SK-N-SH (cell line): Measurements from ENCODE around the gene KCNG4. TPM values are rescaled to one million over a fixed set of nuclear protein-coding genes. Genes with fewer than 3 reads are reported as not detected.

Experiments used
- CTCF ChIA-PET: fragments of 300-600, 350-600 bp; formaldehyde crosslinking; extraction: SDS; loops from one replicate; lab custom pipeline; 2021; lab: Yijun Ruan, JAX
- POLR2A ChIA-PET: fragments of 350-600 bp; sonication (Branson Sonifier 250); formaldehyde crosslinking; extraction: SDS; loops from one replicate; lab custom pipeline; 2020; ENCODE audit warnings: antibody characterized with exemption, inconsistent platforms; lab: Yijun Ruan, JAX
- DNase-seq: peaks from one replicate; pipeline ENCODE4 v3.0.0; 2012
- H2AFZ ChIP-seq: fragments of 200-600 bp; sonication (generic); 2 replicates; pipeline ENCODE4 v1.8.1; 2016; ENCODE audit warnings: antibody characterized with exemption, mild to moderate bottlenecking, low read depth
- H3F3A ChIP-seq: fragments of 200-600 bp; sonication (generic); replicated peaks from 2 replicates; pipeline ENCODE3; 2016; ENCODE audit warnings: antibody characterized with exemption, mild to moderate bottlenecking; ENCODE audit not compliant: insufficient read depth
- H3K27ac ChIP-seq, 2 experiments: fragments of 200-500 bp in 1 of 2; fragments of 200-600 bp in 1 of 2; sonication (Bioruptor generic) in 1 of 2; sonication (generic), shearing (Covaris generic) in 1 of 2; 2 replicates each; pipeline versions ENCODE4 v1.5.1 to v1.6.1; 2014 to 2016; ENCODE audit warnings: low read depth in 2 of 2, inconsistent platforms in 1 of 2, low read length in 1 of 2, mild to moderate bottlenecking in 1 of 2, mixed read lengths in 1 of 2
- H3K27me3 ChIP-seq: fragments of 200-600 bp; sonication (generic), shearing (Covaris generic); 2 replicates; pipeline ENCODE4 v1.6.1; 2016; ENCODE audit warnings: mixed run types; ENCODE audit not compliant: insufficient read depth
- H3K36me3 ChIP-seq, 2 experiments: fragments of 200-500 bp in 1 of 2; fragments of 200-600 bp in 1 of 2; sonication (Bioruptor generic) in 1 of 2; sonication (generic) in 1 of 2; replicated peaks in 1 of 2; 2 replicates each; pipeline versions ENCODE3 to v1.5.1; 2014 to 2016; ENCODE audit warnings: low read length in 1 of 2, mild to moderate bottlenecking in 1 of 2; ENCODE audit not compliant: insufficient read depth in 2 of 2, control insufficient read depth in 1 of 2
- H3K4me1 ChIP-seq, 2 experiments: fragments of 200-500 bp in 1 of 2; fragments of 200-600 bp in 1 of 2; sonication (Bioruptor generic) in 1 of 2; sonication (generic), shearing (Covaris generic) in 1 of 2; 2 replicates each; pipeline versions ENCODE4 v1.5.1 to v1.6.1; 2014 to 2016; ENCODE audit warnings: low read depth in 1 of 2, low read length in 1 of 2, mixed run types in 1 of 2; ENCODE audit not compliant: insufficient read depth in 2 of 2, control insufficient read depth in 1 of 2
- H3K4me2 ChIP-seq: fragments of 200-600 bp; sonication (generic), shearing (Covaris generic); 2 replicates; pipeline ENCODE4 v1.6.1; 2017; ENCODE audit warnings: mixed run types
- H3K4me3 ChIP-seq, 2 experiments: fragments of 200-500 bp in 1 of 2; fragments of 200-600 bp in 1 of 2; sonication (Bioruptor generic) in 1 of 2; sonication (generic), shearing (Covaris generic) in 1 of 2; 2 replicates each; pipeline versions ENCODE4 v1.5.1 to v1.8.1; 2014 to 2016; ENCODE audit warnings: low read depth in 2 of 2, inconsistent platforms in 1 of 2, low read length in 1 of 2, mild to moderate bottlenecking in 1 of 2, mixed read lengths in 1 of 2, moderate library complexity in 1 of 2
- H3K79me2 ChIP-seq: fragments of 200-600 bp; sonication (generic); 2 replicates; pipeline ENCODE4 v1.8.1; 2017; ENCODE audit warnings: mild to moderate bottlenecking; ENCODE audit not compliant: insufficient read depth
- H3K9ac ChIP-seq: fragments of 200-600 bp; sonication (generic); 2 replicates; pipeline ENCODE4 v1.6.1; 2017; ENCODE audit warnings: mixed run types
- H3K9me2 ChIP-seq: fragments of 200-600 bp; sonication (generic); 2 replicates; pipeline ENCODE4 v1.6.1; 2017; ENCODE audit warnings: mixed run types
- H3K9me3 ChIP-seq: fragments of 200-600 bp; sonication (generic); 2 replicates; pipeline ENCODE4 v1.6.1; 2017; ENCODE audit warnings: mixed run types, mild to moderate bottlenecking, moderate library complexity
- H4K20me1 ChIP-seq: fragments of 200-600 bp; sonication (generic); 2 replicates; pipeline ENCODE4 v1.6.1; 2017; ENCODE audit warnings: mild to moderate bottlenecking, mixed run types; ENCODE audit not compliant: insufficient read depth
- FOXJ3 ChIP-seq: sonication (generic); formaldehyde crosslinking; IDR thresholded peaks from 2 replicates; pipeline ENCODE4 v1.5.1; 2020; ENCODE audit warnings: mild to moderate bottlenecking, missing genetic modification reagents
- GABPA ChIP-seq: IDR thresholded peaks from 2 replicates; pipeline ENCODE4 v1.4.0; 2012; ENCODE audit warnings: low read depth, mild to moderate bottlenecking
- GATA2 ChIP-seq: sonication (generic); formaldehyde crosslinking; IDR thresholded peaks from 2 replicates; pipeline ENCODE4 v1.5.0; 2020; ENCODE audit warnings: mild to moderate bottlenecking, missing genetic modification reagents
- JUND ChIP-seq: IDR thresholded peaks from 2 replicates; pipeline ENCODE4 v1.4.0; 2012
- MEF2A ChIP-seq: IDR thresholded peaks from 2 replicates; pipeline ENCODE4 v1.4.0; 2012; ENCODE audit warnings: low read depth, borderline replicate concordance
- NRF1 ChIP-seq: IDR thresholded peaks from 2 replicates; pipeline ENCODE4 v1.6.1; 2012; ENCODE audit warnings: low read depth, mild to moderate bottlenecking, low read length
- POLR2AphosphoS5 ChIP-seq: IDR thresholded peaks from 2 replicates; pipeline ENCODE4 v1.6.1; 2012; ENCODE audit warnings: low read depth, low read length
- RCOR1 ChIP-seq: fragments of 150-350 bp; IDR thresholded peaks from 2 replicates; pipeline ENCODE4 v1.6.1; 2017; ENCODE audit warnings: antibody characterized with exemption, low read length
- RFX5 ChIP-seq: IDR thresholded peaks from 2 replicates; pipeline ENCODE4 v1.6.1; 2012; ENCODE audit warnings: mild to moderate bottlenecking, improper control_type of control experiment, low read length
- SMC3 ChIP-seq: IDR thresholded peaks from 2 replicates; pipeline ENCODE4 v1.6.1; 2012; ENCODE audit warnings: low read depth, low read length, improper control_type of control experiment
- TAF1 ChIP-seq: IDR thresholded peaks from 2 replicates; pipeline ENCODE4 v1.6.1; 2012; ENCODE audit warnings: low read depth, mild to moderate bottlenecking, low read length, moderate library complexity, borderline replicate concordance
- TEAD4 ChIP-seq: IDR thresholded peaks from 2 replicates; pipeline ENCODE4 v1.4.0; 2012; ENCODE audit warnings: mild to moderate bottlenecking, borderline replicate concordance; ENCODE audit not compliant: insufficient read depth
- WGBS: methylation state at CpG from one replicate; pipeline ENCODE4 v1.1.6; 2017; ENCODE audit warnings: low lambda C conversion rate; 5-methylcytosine and 5-hydroxymethylcytosine counted together
- polyA plus RNA-seq, 3 experiments: library from polyadenylated mRNA; depleted of rRNA; stranded (reverse); fragments of >200 nt; gene quantifications; 2 replicates each; pipeline ENCODE4 v1.2.3, GENCODE V29; 2012
- TF ChIP-seq, protein P1 (sequence below): fragments of 200-600 bp; sonication (generic); IDR thresholded peaks from 2 replicates; pipeline ENCODE4 v1.6.1; 2017; ENCODE audit warnings: antibody characterized with exemption, mild to moderate bottlenecking, moderate library complexity
- TF ChIP-seq, protein P2 (sequence below): IDR thresholded peaks from 2 replicates; pipeline ENCODE4 v1.4.0; 2012; ENCODE audit warnings: low read depth, borderline replicate concordance

Gene KCNG4
- polyA plus RNA-seq, 1 of the 3 experiments (the other 2 are of a cell fraction) = not detected

GRCh38 chr16:84259691-84260090, 19.9 kb upstream of the KCNG4 start:
- no peak overlapping the region for H3K9ac ChIP-seq
- no peaks in the 10 kb centered on the region for H3K9me2 ChIP-seq
- no peak overlapping the region for H3K27ac ChIP-seq
- no peaks in the 10 kb centered on the region for H3K79me2 ChIP-seq
- TF ChIP-seq RCOR1 (no peak), MEF2A (no peak), TEAD4 (no peak), GABPA (no peak), GATA2 (no peak), FOXJ3 (no peak), SMC3 (no peak)
- TF ChIP-seq, protein P1, sequence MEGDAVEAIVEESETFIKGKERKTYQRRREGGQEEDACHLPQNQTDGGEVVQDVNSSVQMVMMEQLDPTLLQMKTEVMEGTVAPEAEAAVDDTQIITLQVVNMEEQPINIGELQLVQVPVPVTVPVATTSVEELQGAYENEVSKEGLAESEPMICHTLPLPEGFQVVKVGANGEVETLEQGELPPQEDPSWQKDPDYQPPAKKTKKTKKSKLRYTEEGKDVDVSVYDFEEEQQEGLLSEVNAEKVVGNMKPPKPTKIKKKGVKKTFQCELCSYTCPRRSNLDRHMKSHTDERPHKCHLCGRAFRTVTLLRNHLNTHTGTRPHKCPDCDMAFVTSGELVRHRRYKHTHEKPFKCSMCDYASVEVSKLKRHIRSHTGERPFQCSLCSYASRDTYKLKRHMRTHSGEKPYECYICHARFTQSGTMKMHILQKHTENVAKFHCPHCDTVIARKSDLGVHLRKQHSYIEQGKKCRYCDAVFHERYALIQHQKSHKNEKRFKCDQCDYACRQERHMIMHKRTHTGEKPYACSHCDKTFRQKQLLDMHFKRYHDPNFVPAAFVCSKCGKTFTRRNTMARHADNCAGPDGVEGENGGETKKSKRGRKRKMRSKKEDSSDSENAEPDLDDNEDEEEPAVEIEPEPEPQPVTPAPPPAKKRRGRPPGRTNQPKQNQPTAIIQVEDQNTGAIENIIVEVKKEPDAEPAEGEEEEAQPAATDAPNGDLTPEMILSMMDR = no peak
- TF ChIP-seq, protein P2, sequence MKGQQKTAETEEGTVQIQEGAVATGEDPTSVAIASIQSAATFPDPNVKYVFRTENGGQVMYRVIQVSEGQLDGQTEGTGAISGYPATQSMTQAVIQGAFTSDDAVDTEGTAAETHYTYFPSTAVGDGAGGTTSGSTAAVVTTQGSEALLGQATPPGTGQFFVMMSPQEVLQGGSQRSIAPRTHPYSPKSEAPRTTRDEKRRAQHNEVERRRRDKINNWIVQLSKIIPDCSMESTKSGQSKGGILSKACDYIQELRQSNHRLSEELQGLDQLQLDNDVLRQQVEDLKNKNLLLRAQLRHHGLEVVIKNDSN = no peak
- DNase-seq = no peak
- H3K9me3 ChIP-seq = no peaks in the 10 kb centered on the region
- H3K4me2 ChIP-seq = no peak overlapping the region
- no peaks in the 10 kb centered on the region for H3F3A ChIP-seq
- 50% methylated on average over 3 of the region's 3 CpGs for WGBS
- no peak overlapping the region for H2AFZ ChIP-seq
- ChIA-PET POLR2A (no interaction called here), CTCF (interaction anchor here (1.1 to 3.5 kb wide), 4 partner anchors 13 to 466 kb away, joined by 3 to 18 read pairs (median 4); partner anchors contain the start of gene TAF1C)
- H3K27me3 ChIP-seq = peaks cover 15% of the 10 kb centered on the region; the same call in 1 of the 2 replicates
- no peak overlapping the region for H3K4me3 ChIP-seq
- H3K4me1 ChIP-seq = no peaks in the 10 kb centered on the region
- H3K36me3 ChIP-seq = no peaks in the 10 kb centered on the region
- H4K20me1 ChIP-seq = no peaks in the 10 kb centered on the region

DNA sequence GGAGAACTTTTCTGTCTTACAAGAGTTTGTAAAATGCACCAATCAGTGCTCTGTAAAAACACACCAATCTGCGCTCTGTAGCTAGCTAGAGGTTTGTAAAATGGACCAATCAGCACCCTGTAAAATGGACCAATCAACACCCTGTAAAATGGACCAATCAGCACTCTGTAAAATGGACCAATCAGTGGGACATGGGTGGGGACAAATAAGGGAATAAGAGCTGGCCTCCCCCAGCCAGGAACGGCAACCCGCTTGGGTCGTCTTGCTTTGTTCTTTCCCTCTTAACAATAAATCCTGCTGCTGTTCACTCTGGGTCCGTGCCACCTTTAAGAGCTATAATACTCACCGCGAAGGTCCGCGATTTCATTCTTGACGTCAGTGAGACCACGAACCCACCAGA, 18.5 kb upstream of the KCNG4 start:
- Histone ChIP-seq H4K20me1 (no peaks in the 10 kb centered on the region), H3K36me3 (no peaks in the 10 kb centered on the region), H3K27me3 (peaks cover 27% of the 10 kb centered on the region; the same call in 1 of the 2 replicates), H3K9me2 (no peaks in the 10 kb centered on the region), H3K4me1 (no peaks in the 10 kb centered on the region), H3K27ac (no peak overlapping the region), H3K79me2 (no peaks in the 10 kb centered on the region), H3K9ac (no peak overlapping the region), H3F3A (no peaks in the 10 kb centered on the region), H3K4me2 (no peak overlapping the region), H3K9me3 (no peaks in the 10 kb centered on the region), H3K4me3 (no peak overlapping the region), H2AFZ (no peak overlapping the region)
- CTCF ChIA-PET = interaction anchor here (1.1 to 3.5 kb wide), 4 partner anchors 10 to 49 kb away, joined by 3 to 18 read pairs (median 10); no protein-coding TSS in a partner anchor
- 71% methylated on average over 11 of the region's 11 CpGs for WGBS
- TF ChIP-seq JUND (no peak), NRF1 (no peak), POLR2AphosphoS5 (no peak), FOXJ3 (no peak), RFX5 (no peak), TAF1 (no peak), MEF2A (no peak)
- POLR2A ChIA-PET = no interaction called here
- DNase-seq = no peak
